ENCODE results near the gene ZFP2.
A peak's percentile ranks its signal among the peaks of the same experiment; 100 is the strongest.
"Not testable (repeated sequence)": the region's sequence is repeated elsewhere in the genome, so short reads cannot be mapped to it uniquely, and the experiment has no call there.

Gene ZFP2

GRCh38 chr5:178883115-178883694, 12.5 kb upstream of the ZFP2 start:
- H3K4me1 ChIP-seq (ENCODE audit: control insufficient read depth in 1 of 2, insufficient read depth in 2 of 2, low read length in 2 of 2); H3K27ac ChIP-seq (ENCODE audit: low read length); H3K27me3 ChIP-seq (ENCODE audit: low read depth, low read length): not testable (repeated sequence)
- peaks cover 51 to 65% of the 10 kb centered on the region in 2 donors for H3K9me3 ChIP-seq (ENCODE audit: control insufficient read depth in 1 of 2, low read length in 2 of 2)
- H3K4me3 ChIP-seq (ENCODE audit: low read depth in 1 of 2, low read length in 2 of 2), result peak overlapping the region; percentile 3 to 51
- peaks cover 30 to 92% of the 10 kb centered on the region in 2 donors for H3K36me3 ChIP-seq (ENCODE audit: control insufficient read depth in 1 of 2, insufficient read depth in 2 of 2, low read length in 2 of 2)

GRCh38 chr5:178883815-178884430, 11.8 kb upstream of the ZFP2 start:
- no peaks in the 10 kb centered on the region for H3K27me3 ChIP-seq (ENCODE audit: low read depth, low read length)
- H3K36me3 ChIP-seq (ENCODE audit: control insufficient read depth in 1 of 2, insufficient read depth in 2 of 2, low read length in 2 of 2), result peaks cover 30 to 93% of the 10 kb centered on the region in 2 donors
- H3K4me1 ChIP-seq (ENCODE audit: control insufficient read depth in 1 of 2, insufficient read depth in 2 of 2, low read length in 2 of 2), result no peaks in the 10 kb centered on the region
- H3K4me3 ChIP-seq (ENCODE audit: low read depth in 1 of 2, low read length in 2 of 2), result peak overlapping the region in 1 of 2 donors; percentile 51
- H3K27ac ChIP-seq (ENCODE audit: low read length), result no peak overlapping the region
- peaks cover 51 to 65% of the 10 kb centered on the region in 2 donors for H3K9me3 ChIP-seq (ENCODE audit: control insufficient read depth in 1 of 2, low read length in 2 of 2)

- H3K4me3 ChIP-seq (ENCODE audit: low read depth in 1 of 2, low read length in 2 of 2), result no peak overlapping the region
- H3K4me1 ChIP-seq (ENCODE audit: control insufficient read depth in 1 of 2, insufficient read depth in 2 of 2, low read length in 2 of 2), result no peaks in the 10 kb centered on the region
- H3K27me3 ChIP-seq (ENCODE audit: low read depth, low read length), result no peaks in the 10 kb centered on the region
- H3K36me3 ChIP-seq (ENCODE audit: control insufficient read depth in 1 of 2, insufficient read depth in 2 of 2, low read length in 2 of 2), result peaks cover 0 to 7% of the 10 kb centered on the region in 2 donors
- no peak overlapping the region for H3K27ac ChIP-seq (ENCODE audit: low read length)
- peaks cover 0 to 11% of the 10 kb centered on the region in 2 donors for H3K9me3 ChIP-seq (ENCODE audit: control insufficient read depth in 1 of 2, low read length in 2 of 2)
Observed at GRCh38 chr5:178899289-178899688, 3.6 kb downstream of the ZFP2 start.

GRCh38 chr5:178902849-178903248, 7.1 kb downstream of the ZFP2 start:
- no peak overlapping the region for H3K4me3 ChIP-seq (ENCODE audit: low read depth in 1 of 2, low read length in 2 of 2)
- H3K9me3 ChIP-seq (ENCODE audit: control insufficient read depth in 1 of 2, low read length in 2 of 2), result peaks cover 0 to 17% of the 10 kb centered on the region in 2 donors
- H3K4me1 ChIP-seq (ENCODE audit: control insufficient read depth in 1 of 2, insufficient read depth in 2 of 2, low read length in 2 of 2), result no peaks in the 10 kb centered on the region
- no peak overlapping the region for H3K27ac ChIP-seq (ENCODE audit: low read length)
- no peaks in the 10 kb centered on the region for H3K27me3 ChIP-seq (ENCODE audit: low read depth, low read length)
- H3K36me3 ChIP-seq (ENCODE audit: control insufficient read depth in 1 of 2, insufficient read depth in 2 of 2, low read length in 2 of 2), result peaks cover 0 to 19% of the 10 kb centered on the region in 2 donors

GRCh38 chr5:178931846-178932760, 36.4 kb downstream of the ZFP2 start:
- H3K36me3 ChIP-seq (ENCODE audit: control insufficient read depth in 1 of 2, insufficient read depth in 2 of 2, low read length in 2 of 2), result peaks cover 7 to 86% of the 10 kb centered on the region in 2 donors
- peaks cover 62 to 94% of the 10 kb centered on the region in 2 donors for H3K9me3 ChIP-seq (ENCODE audit: control insufficient read depth in 1 of 2, low read length in 2 of 2)
- no peaks in the 10 kb centered on the region for H3K27me3 ChIP-seq (ENCODE audit: low read depth, low read length)
- no peaks in the 10 kb centered on the region for H3K4me1 ChIP-seq (ENCODE audit: control insufficient read depth in 1 of 2, insufficient read depth in 2 of 2, low read length in 2 of 2)
- peak overlapping the region; percentile 17 to 40 for H3K4me3 ChIP-seq (ENCODE audit: low read depth in 1 of 2, low read length in 2 of 2)
- no peak overlapping the region for H3K27ac ChIP-seq (ENCODE audit: low read length)

GRCh38 chr5:178940569-178941360, 45.1 kb downstream of the ZFP2 start, which contains the start of gene ZNF454:
TSS of gene ZNF454 (plus strand) at chr5:178941198. CDS start at chr5:178942792, 1,594 bp downstream.
- Histone ChIP-seq H3K9me3 (ENCODE audit: control insufficient read depth in 1 of 2, low read length in 2 of 2) (peaks cover 36 to 62% of the 10 kb centered on the region in 2 donors), H3K27me3 (ENCODE audit: low read depth, low read length) (no peaks in the 10 kb centered on the region), H3K4me3 (ENCODE audit: low read depth in 1 of 2, low read length in 2 of 2) (peak within 1 kb of the TSS; percentile 77 to 86), H3K4me1 (ENCODE audit: control insufficient read depth in 1 of 2, insufficient read depth in 2 of 2, low read length in 2 of 2) (peaks cover 0 to 8% of the 10 kb centered on the region in 2 donors), H3K36me3 (ENCODE audit: control insufficient read depth in 1 of 2, insufficient read depth in 2 of 2, low read length in 2 of 2) (peaks cover 0 to 49% of the 10 kb centered on the region in 2 donors), H3K27ac (ENCODE audit: low read length) (peak within 1 kb of the TSS; percentile 29)

- Histone ChIP-seq H3K4me3 (ENCODE audit: low read depth in 1 of 2, low read length in 2 of 2) (peak overlapping the region; percentile 77 to 86), H3K27ac (ENCODE audit: low read length) (no peak overlapping the region), H3K27me3 (ENCODE audit: low read depth, low read length) (no peaks in the 10 kb centered on the region), H3K9me3 (ENCODE audit: control insufficient read depth in 1 of 2, low read length in 2 of 2) (peaks cover 36 to 61% of the 10 kb centered on the region in 2 donors), H3K4me1 (ENCODE audit: control insufficient read depth in 1 of 2, insufficient read depth in 2 of 2, low read length in 2 of 2) (peaks cover 0 to 8% of the 10 kb centered on the region in 2 donors), H3K36me3 (ENCODE audit: control insufficient read depth in 1 of 2, insufficient read depth in 2 of 2, low read length in 2 of 2) (peaks cover 0 to 49% of the 10 kb centered on the region in 2 donors)
Observed at GRCh38 chr5:178941361-178941760, 45.6 kb downstream of the ZFP2 start.

- Histone ChIP-seq H3K36me3 (ENCODE audit: control insufficient read depth in 1 of 2, insufficient read depth in 2 of 2, low read length in 2 of 2) (peaks cover 5 to 54% of the 10 kb centered on the region in 2 donors), H3K4me3 (ENCODE audit: low read depth in 1 of 2, low read length in 2 of 2) (peak overlapping the region; percentile 26 to 51), H3K9me3 (ENCODE audit: control insufficient read depth in 1 of 2, low read length in 2 of 2) (peaks cover 70 to 79% of the 10 kb centered on the region in 2 donors)
Observed at GRCh38 chr5:178965465-178966055, 69.8 kb downstream of the ZFP2 start.

GRCh38 chr5:178981381-178981780, 85.7 kb downstream of the ZFP2 start:
- Histone ChIP-seq H3K27me3 (ENCODE audit: low read depth, low read length) (no peaks in the 10 kb centered on the region), H3K4me3 (ENCODE audit: low read depth in 1 of 2, low read length in 2 of 2) (peak overlapping the region in 1 of 2 donors; percentile 0), H3K9me3 (ENCODE audit: control insufficient read depth in 1 of 2, low read length in 2 of 2) (peaks cover 30 to 92% of the 10 kb centered on the region in 2 donors), H3K36me3 (ENCODE audit: control insufficient read depth in 1 of 2, insufficient read depth in 2 of 2, low read length in 2 of 2) (peaks cover 0 to 36% of the 10 kb centered on the region in 2 donors), H3K27ac (ENCODE audit: low read length) (no peak overlapping the region), H3K4me1 (ENCODE audit: control insufficient read depth in 1 of 2, insufficient read depth in 2 of 2, low read length in 2 of 2) (no peaks in the 10 kb centered on the region)

More at GRCh38 chr5:178965465-178966055, 69.8 kb downstream of the ZFP2 start:
- H3K27ac ChIP-seq (ENCODE audit: low read length), result no peak overlapping the region
- H3K4me1 ChIP-seq (ENCODE audit: control insufficient read depth in 1 of 2, insufficient read depth in 2 of 2, low read length in 2 of 2), result no peaks in the 10 kb centered on the region
- H3K27me3 ChIP-seq (ENCODE audit: low read depth, low read length), result no peaks in the 10 kb centered on the region

Measured in muscle layer of duodenum (tissue), 2 donors.